GM12872 (cell line): ENCODE data around the gene TMCC3.

ENCODE experiments used
- CTCF ChIP-seq: IDR thresholded peaks from 3 replicates; pipeline ENCODE4 v1.5.1; 2011; ENCODE audit warnings: low read depth, mild to moderate bottlenecking, low read length, moderate library complexity; ENCODE audit not compliant: insufficient read depth

Gene TMCC3

GRCh38 chr12:94557746-94558295 lies 92.5 kb downstream of the TMCC3 start:
- no peak for TF ChIP-seq CTCF

GRCh38 chr12:94555687-94556086 lies 94.7 kb downstream of the TMCC3 start:
- no peak for TF ChIP-seq CTCF

GRCh38 chr12:94553875-94554274 lies 96.5 kb downstream of the TMCC3 start:
- no peak for TF ChIP-seq CTCF

GRCh38 chr12:94553130-94553519 lies 97.2 kb downstream of the TMCC3 start:
- TF ChIP-seq CTCF, result no peak

- TF ChIP-seq CTCF, result no peak
These were observed 98.5 kb downstream of the TMCC3 start for GRCh38 chr12:94551810-94552209.

- no peak for TF ChIP-seq CTCF
These were observed 99.4 kb downstream of the TMCC3 start for GRCh38 chr12:94550964-94551363.

GRCh38 chr12:94545935-94546771 lies 104.2 kb downstream of the TMCC3 start:
- TF ChIP-seq CTCF, result peak; percentile 86
